Fibroblast of pulmonary artery (primary cell): ENCODE data around the gene RNF144A.

Source experiments
- DNase-seq: peaks from one replicate; pipeline ENCODE4 v3.0.0-alpha.2; 2010; ENCODE audit warnings: low read depth
- H3K4me3 ChIP-seq: replicated peaks from 2 replicates; pipeline ENCODE4 v1.5.1; 2011; ENCODE audit warnings: low read depth, mild to moderate bottlenecking, control low read depth, low read length, moderate library complexity
- CTCF ChIP-seq: IDR thresholded peaks from 2 replicates; pipeline ENCODE4 v1.5.1; 2011; ENCODE audit warnings: mild to moderate bottlenecking, control low read depth, low read length, inconsistent platforms; ENCODE audit errors: missing control alignments

Gene RNF144A

GRCh38 chr2:6939071-6939470, 21.9 kb downstream of the RNF144A start:
- DNase-seq = no peak

GRCh38 chr2:6940820-6941219, 23.6 kb downstream of the RNF144A start:
- TF ChIP-seq CTCF = no peak
- DNase-seq = no peak
- H3K4me3 ChIP-seq = no peak overlapping the region

More at GRCh38 chr2:6939071-6939470, 21.9 kb downstream of the RNF144A start:
- no peak overlapping the region for H3K4me3 ChIP-seq
- TF ChIP-seq CTCF = no peak

- DNase-seq = no peak
- no peak for TF ChIP-seq CTCF
- H3K4me3 ChIP-seq = no peak overlapping the region
Measured at GRCh38 chr2:6941299-6942046, 24.3 kb downstream of the RNF144A start.

DNA sequence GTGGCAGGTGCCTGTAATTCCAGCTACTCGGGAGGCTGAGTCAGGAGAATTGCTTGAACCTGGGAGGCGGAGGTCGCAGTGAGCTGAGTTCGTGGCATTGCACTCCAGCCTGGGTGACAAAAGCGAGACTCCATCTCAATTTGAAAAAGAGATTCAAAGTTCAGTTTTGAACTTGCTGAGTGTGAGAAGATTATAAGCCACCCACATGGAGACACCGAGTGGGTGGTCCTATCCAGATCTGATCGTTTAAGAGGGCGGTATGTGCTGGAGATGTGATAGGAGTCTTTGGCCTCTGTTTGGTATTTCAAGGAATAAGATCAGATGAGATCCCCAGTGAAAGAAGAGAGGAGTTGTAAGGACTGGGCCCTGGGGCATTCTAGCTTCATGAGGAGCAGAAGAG, 25.6 kb downstream of the RNF144A start:
- no peak for TF ChIP-seq CTCF
- no peak for DNase-seq
- no peak overlapping the region for H3K4me3 ChIP-seq

GRCh38 chr2:6943523-6943922, 26.3 kb downstream of the RNF144A start:
- H3K4me3 ChIP-seq = no peak overlapping the region
- TF ChIP-seq CTCF = no peak
- no peak for DNase-seq

GRCh38 chr2:6943971-6944370, 26.8 kb downstream of the RNF144A start:
- no peak for TF ChIP-seq CTCF
- DNase-seq = no peak
- no peak overlapping the region for H3K4me3 ChIP-seq

- H3K4me3 ChIP-seq = no peak overlapping the region
- no peak for TF ChIP-seq CTCF
- no peak for DNase-seq
Measured at GRCh38 chr2:6944555-6944954, 27.3 kb downstream of the RNF144A start.
